Measurements from ENCODE around the gene SPECC1.

The SPECC1 gene

DNA sequence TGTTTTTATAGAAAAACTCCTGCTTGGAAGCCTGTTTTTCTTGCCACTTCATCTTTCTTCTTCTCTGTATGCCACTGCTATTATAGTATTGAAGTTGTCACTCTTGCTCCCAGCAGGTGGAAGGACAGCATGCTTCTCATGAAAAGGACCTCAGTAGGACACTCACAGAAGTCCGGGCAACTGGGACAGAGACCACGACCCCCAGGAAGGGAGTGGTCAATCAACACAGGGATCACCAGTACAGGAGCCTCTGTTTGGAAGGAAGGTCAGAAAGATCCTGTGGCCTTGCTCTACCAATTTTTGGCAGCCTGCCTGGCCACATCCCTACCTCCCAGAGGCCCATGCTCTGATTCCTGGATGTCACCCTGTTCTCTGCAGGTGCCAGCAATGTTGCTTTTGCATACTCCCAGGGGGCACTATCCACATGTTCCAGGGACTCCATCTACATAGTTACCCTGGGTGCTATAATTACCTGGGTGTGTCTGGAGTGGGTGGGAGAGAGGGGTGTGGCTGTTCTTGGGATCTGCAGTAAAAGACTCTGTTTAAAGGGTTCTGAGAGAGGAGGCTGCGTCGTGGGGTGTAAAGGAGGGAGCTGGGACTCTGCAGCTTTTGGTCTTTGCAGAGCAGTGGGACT lies 17.8 kb upstream of the SPECC1 start:
- Histone ChIP-seq H3K36me3 (ENCODE audit: insufficient read depth, low read length) (no peaks in the 10 kb centered on the region), H2AFZ (ENCODE audit: low read length) (no peak overlapping the region), H4K20me1 (ENCODE audit: insufficient read depth, low read length) (no peaks in the 10 kb centered on the region), H3K79me2 (ENCODE audit: insufficient read depth, low read length) (no peaks in the 10 kb centered on the region), H3K9ac (ENCODE audit: low read length) (no peak overlapping the region), H3K4me3 (ENCODE audit: low read depth, low read length, poor library complexity, severe bottlenecking) (no peak overlapping the region), H3F3A (ENCODE audit: insufficient read depth, low read length) (no peaks in the 10 kb centered on the region), H3K27ac (ENCODE audit: low read depth, low read length, poor library complexity, severe bottlenecking) (no peak overlapping the region), H3K9me2 (ENCODE audit: low read depth, low read length) (no peaks in the 10 kb centered on the region), H3K9me3 (ENCODE audit: low read length) (no peaks in the 10 kb centered on the region), H3K4me2 (ENCODE audit: low read length) (no peak overlapping the region), H3K4me1 (ENCODE audit: insufficient read depth, low read length, severe bottlenecking) (no peaks in the 10 kb centered on the region), H3K27me3 (ENCODE audit: insufficient read depth, low read length) (no peaks in the 10 kb centered on the region; the same call in 1 of the 2 replicates)
- TF ChIP-seq, protein P1, sequence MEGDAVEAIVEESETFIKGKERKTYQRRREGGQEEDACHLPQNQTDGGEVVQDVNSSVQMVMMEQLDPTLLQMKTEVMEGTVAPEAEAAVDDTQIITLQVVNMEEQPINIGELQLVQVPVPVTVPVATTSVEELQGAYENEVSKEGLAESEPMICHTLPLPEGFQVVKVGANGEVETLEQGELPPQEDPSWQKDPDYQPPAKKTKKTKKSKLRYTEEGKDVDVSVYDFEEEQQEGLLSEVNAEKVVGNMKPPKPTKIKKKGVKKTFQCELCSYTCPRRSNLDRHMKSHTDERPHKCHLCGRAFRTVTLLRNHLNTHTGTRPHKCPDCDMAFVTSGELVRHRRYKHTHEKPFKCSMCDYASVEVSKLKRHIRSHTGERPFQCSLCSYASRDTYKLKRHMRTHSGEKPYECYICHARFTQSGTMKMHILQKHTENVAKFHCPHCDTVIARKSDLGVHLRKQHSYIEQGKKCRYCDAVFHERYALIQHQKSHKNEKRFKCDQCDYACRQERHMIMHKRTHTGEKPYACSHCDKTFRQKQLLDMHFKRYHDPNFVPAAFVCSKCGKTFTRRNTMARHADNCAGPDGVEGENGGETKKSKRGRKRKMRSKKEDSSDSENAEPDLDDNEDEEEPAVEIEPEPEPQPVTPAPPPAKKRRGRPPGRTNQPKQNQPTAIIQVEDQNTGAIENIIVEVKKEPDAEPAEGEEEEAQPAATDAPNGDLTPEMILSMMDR (IDR thresholded peaks at IDR 0.05; ENCODE audit: low read length), result no peak
- no peak for TF ChIP-seq EZH2 (IDR thresholded peaks at IDR 0.05; ENCODE audit: borderline replicate concordance, low read length)

DNA sequence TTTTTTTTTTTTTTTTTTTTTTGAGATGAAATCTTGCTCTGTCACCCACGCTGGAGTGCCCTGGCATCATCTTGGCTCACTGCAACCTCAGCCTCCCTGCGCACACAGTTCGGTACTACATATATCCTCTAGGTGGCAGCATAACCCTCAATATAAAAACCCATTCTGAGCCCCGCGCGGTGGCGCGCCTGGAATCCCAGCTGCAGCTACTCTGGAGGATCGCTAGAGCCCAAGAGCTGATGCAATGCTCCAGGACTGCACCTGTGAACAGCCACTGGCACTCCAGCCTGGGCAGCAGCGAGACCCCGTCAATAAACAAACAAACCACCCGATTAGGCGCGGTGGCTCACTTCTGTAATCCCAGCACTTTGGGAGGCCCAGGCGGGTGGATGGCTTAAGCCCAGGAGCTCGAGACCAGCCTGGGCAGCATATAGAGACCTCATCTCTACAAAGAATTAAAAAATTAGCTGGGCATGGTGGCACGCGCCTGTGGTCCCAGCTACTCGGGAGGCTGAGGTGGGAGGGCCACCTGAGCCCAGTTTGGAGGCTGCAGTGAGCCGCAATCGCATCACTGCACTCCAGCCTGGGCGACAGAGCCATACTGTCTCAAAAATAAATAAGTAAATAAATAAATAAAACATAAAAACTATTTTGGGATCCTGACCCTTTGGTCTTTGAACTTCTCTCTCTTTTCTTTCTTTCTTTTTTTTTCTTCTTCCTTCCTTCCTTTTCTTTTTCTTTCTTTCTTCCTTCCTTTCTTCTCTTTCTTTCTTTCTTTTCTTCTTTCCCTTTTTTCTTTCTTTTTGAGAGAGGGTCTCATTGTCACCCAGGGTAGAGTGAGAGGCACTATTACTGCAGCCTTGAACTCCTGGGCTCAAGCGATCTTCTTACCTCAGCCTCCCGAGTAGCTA lies 16.1 kb upstream of the SPECC1 start:
- no peaks in the 10 kb centered on the region for H3K9me3 ChIP-seq (ENCODE audit: low read length)
- H3K36me3 ChIP-seq (ENCODE audit: insufficient read depth, low read length), result no peaks in the 10 kb centered on the region
- no peaks in the 10 kb centered on the region for H4K20me1 ChIP-seq (ENCODE audit: insufficient read depth, low read length)
- no peaks in the 10 kb centered on the region for H3K4me1 ChIP-seq (ENCODE audit: insufficient read depth, low read length, severe bottlenecking)
- no peaks in the 10 kb centered on the region; the same call in 1 of the 2 replicates for H3K27me3 ChIP-seq (ENCODE audit: insufficient read depth, low read length)
- no peaks in the 10 kb centered on the region for H3F3A ChIP-seq (ENCODE audit: insufficient read depth, low read length)
- H3K79me2 ChIP-seq (ENCODE audit: insufficient read depth, low read length), result no peaks in the 10 kb centered on the region
- no peak overlapping the region for H3K4me2 ChIP-seq (ENCODE audit: low read length)
- TF ChIP-seq, protein P1 (IDR thresholded peaks at IDR 0.05; ENCODE audit: low read length), result peak; percentile 62
- no peak for TF ChIP-seq EZH2 (IDR thresholded peaks at IDR 0.05; ENCODE audit: borderline replicate concordance, low read length)
- H3K9me2 ChIP-seq (ENCODE audit: low read depth, low read length), result no peaks in the 10 kb centered on the region
- no peak overlapping the region for H2AFZ ChIP-seq (ENCODE audit: low read length)
- H3K4me3 ChIP-seq (ENCODE audit: low read depth, low read length, poor library complexity, severe bottlenecking), result no peak overlapping the region
- H3K9ac ChIP-seq (ENCODE audit: low read length), result no peak overlapping the region
- H3K27ac ChIP-seq (ENCODE audit: low read depth, low read length, poor library complexity, severe bottlenecking), result no peak overlapping the region

DNA sequence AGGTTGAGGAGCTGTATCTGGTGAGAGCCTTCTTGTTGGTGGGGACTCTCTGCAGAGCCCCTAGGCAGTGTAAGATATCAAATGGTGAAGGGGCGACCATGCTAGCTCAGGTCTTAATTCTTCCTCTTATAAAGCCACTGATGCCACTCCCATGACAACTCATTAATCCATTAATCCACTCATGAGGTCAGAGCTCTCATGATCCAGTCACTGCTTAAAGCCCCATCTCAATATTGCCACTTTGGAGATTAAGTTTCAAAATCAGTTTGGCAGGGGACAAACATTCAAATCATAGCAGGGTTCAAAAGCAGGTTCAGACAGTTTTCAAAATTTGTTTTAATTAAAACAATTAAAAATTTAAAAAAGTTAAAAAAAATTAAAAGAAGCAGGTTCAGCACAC lies 13.1 kb upstream of the SPECC1 start:
- no peaks in the 10 kb centered on the region for H3K36me3 ChIP-seq (ENCODE audit: insufficient read depth, low read length)
- no peaks in the 10 kb centered on the region for H3K9me3 ChIP-seq (ENCODE audit: low read length)
- H3K4me1 ChIP-seq (ENCODE audit: insufficient read depth, low read length, severe bottlenecking), result no peaks in the 10 kb centered on the region
- H3K9ac ChIP-seq (ENCODE audit: low read length), result no peak overlapping the region
- no peaks in the 10 kb centered on the region; the same call in 1 of the 2 replicates for H3K27me3 ChIP-seq (ENCODE audit: insufficient read depth, low read length)
- H4K20me1 ChIP-seq (ENCODE audit: insufficient read depth, low read length), result no peaks in the 10 kb centered on the region
- no peaks in the 10 kb centered on the region for H3K79me2 ChIP-seq (ENCODE audit: insufficient read depth, low read length)
- H2AFZ ChIP-seq (ENCODE audit: low read length), result no peak overlapping the region
- H3K9me2 ChIP-seq (ENCODE audit: low read depth, low read length), result no peaks in the 10 kb centered on the region
- H3F3A ChIP-seq (ENCODE audit: insufficient read depth, low read length), result no peaks in the 10 kb centered on the region
- no peak overlapping the region for H3K27ac ChIP-seq (ENCODE audit: low read depth, low read length, poor library complexity, severe bottlenecking)
- H3K4me3 ChIP-seq (ENCODE audit: low read depth, low read length, poor library complexity, severe bottlenecking), result no peak overlapping the region
- no peak overlapping the region for H3K4me2 ChIP-seq (ENCODE audit: low read length)
- no peak for TF ChIP-seq EZH2 (IDR thresholded peaks at IDR 0.05; ENCODE audit: borderline replicate concordance, low read length)
- TF ChIP-seq, protein P1 (IDR thresholded peaks at IDR 0.05; ENCODE audit: low read length), result no peak

Data from OCI-LY1 (cell line).